Esophagus squamous epithelium (tissue), 5 donors: Measurements from ENCODE around the gene CFAP161. TPM values are rescaled to one million over a fixed set of nuclear protein-coding genes. Genes with fewer than 3 reads are reported as not detected.

Experiments used
- DNase-seq: peaks from one replicate; lab custom pipeline; 2025; lab: John Stamatoyannopoulos, UW
- H3K27ac ChIP-seq, 4 donors: fragments of 200-600 bp; sonication (generic); one replicate each; pipeline ENCODE4 v1.5.1; 2016 to 2019; ENCODE audit warnings: mild to moderate bottlenecking in 1 of 4
- H3K27me3 ChIP-seq, 4 donors: fragments of 200-600 bp; sonication (generic); 1 replicate in 3 of 4; 2 replicates in 1 of 4; pipeline versions ENCODE4 v1.5.1 to v1.6.0; 2017 to 2021; ENCODE audit warnings: antibody characterized with exemption in 1 of 4
- H3K36me3 ChIP-seq, 3 donors: fragments of 200-600 bp; sonication (generic); one replicate each; pipeline ENCODE4 v1.5.1; 2016 to 2019
- H3K4me1 ChIP-seq, 3 donors: fragments of 200-600 bp; sonication (generic); one replicate each; pipeline ENCODE4 v1.5.1; 2017 to 2019
- H3K4me3 ChIP-seq, 4 donors: fragments of 200-600 bp; sonication (generic); 1 replicate in 3 of 4; 2 replicates in 1 of 4; pipeline ENCODE4 v1.5.1; 2016 to 2019; ENCODE audit warnings: mild to moderate bottlenecking in 2 of 4, moderate library complexity in 1 of 4
- H3K9me3 ChIP-seq, 3 donors: fragments of 200-600 bp; sonication (generic); one replicate each; pipeline ENCODE4 v1.5.1; 2016 to 2019
- CTCF ChIP-seq, 6 experiments: fragments of 450-650 bp in 4 of 6; fragments of 200-600 bp in 2 of 6; sonication (generic) in 2 of 6; IDR thresholded peaks; one replicate each; pipeline ENCODE4 v1.5.1; 2016 to 2019; ENCODE audit warnings: antibody characterized with exemption in 6 of 6, mild to moderate bottlenecking in 4 of 6, moderate library complexity in 4 of 6
- POLR2A ChIP-seq, 4 donors: fragments of 450-650 bp; IDR thresholded peaks; one replicate each; pipeline ENCODE4 v1.6.1; 2017; ENCODE audit warnings: antibody characterized with exemption in 4 of 4, mild to moderate bottlenecking in 4 of 4, moderate library complexity in 3 of 4
- WGBS, 2 donors: methylation state at CpG; one replicate each; pipeline ENCODE4 v1.1.5; 2018; 5-methylcytosine and 5-hydroxymethylcytosine counted together
- intact Hi-C: fragments of 100-400 bp; cut with DNase I; formaldehyde crosslinking; loops from one replicate; pipeline ENCODE4 v1.15.0; 2022
- total RNA-seq, 4 donors: library from RNA; depleted of rRNA; stranded (reverse); fragments of >200 nt; gene quantifications; one replicate each; pipeline ENCODE4 v1.1.0, GENCODE V29; 2016
- donor health status: DM: yes; HTN: yes; CAD: no.

The CFAP161 gene
- total RNA-seq, 4 donors from 2014 or later = 0.38 to 0.88 TPM; not detected in 2

GRCh38 chr15:81087694-81088093 is 46.4 kb upstream of the CFAP161 start:
- DNase-seq = no peak
- H3K36me3 ChIP-seq = no peaks in the 10 kb centered on the region
- H3K27ac ChIP-seq = no peak overlapping the region
- no peak overlapping the region for H3K4me3 ChIP-seq
- WGBS, 2 donors = 43 to 45% methylated on average over 1 of the region's 1 CpG
- intact Hi-C loops = no loop called here
- TF ChIP-seq POLR2A (IDR thresholded peaks at IDR 0.05) (no peak), CTCF (IDR thresholded peaks at IDR 0.05) (no peak)
- H3K4me1 ChIP-seq = peaks cover 0 to 7% (median 5%) of the 10 kb centered on the region in 3 donors
- peaks cover 0 to 12% (median 0%) of the 10 kb centered on the region in 4 donors for H3K27me3 ChIP-seq
- H3K9me3 ChIP-seq = no peaks in the 10 kb centered on the region

- DNase-seq = no peak
- 53 to 56% methylated on average over 5 of the region's 5 CpGs for WGBS, 2 donors
- TF ChIP-seq CTCF (IDR thresholded peaks at IDR 0.05) (no peak), POLR2A (IDR thresholded peaks at IDR 0.05) (no peak)
- H3K27me3 ChIP-seq = peaks cover 0 to 12% (median 0%) of the 10 kb centered on the region in 4 donors
- H3K9me3 ChIP-seq = no peaks in the 10 kb centered on the region
- intact Hi-C loops = no loop called here
- peaks cover 0 to 7% (median 6%) of the 10 kb centered on the region in 3 donors for H3K4me1 ChIP-seq
- no peaks in the 10 kb centered on the region for H3K36me3 ChIP-seq
- no peak overlapping the region for H3K4me3 ChIP-seq
- no peak overlapping the region for H3K27ac ChIP-seq
Measured at GRCh38 chr15:81088470-81089013, 45.5 kb upstream of the CFAP161 start.

- no peak for DNase-seq
- WGBS, 2 donors = 45 to 52% methylated on average over 10 to 13 of the region's 13 CpGs
- TF ChIP-seq POLR2A (IDR thresholded peaks at IDR 0.05) = no peak
- TF ChIP-seq CTCF (IDR thresholded peaks at IDR 0.05) = no peak
- Histone ChIP-seq H3K9me3 (no peaks in the 10 kb centered on the region), H3K27me3 (peaks cover 0 to 46% (median 0%) of the 10 kb centered on the region in 4 donors), H3K27ac (peak overlapping the region in 2 of 4 donors; percentile 4 to 44), H3K4me1 (peaks cover 0 to 7% (median 6%) of the 10 kb centered on the region in 3 donors), H3K4me3 (no peak overlapping the region), H3K36me3 (no peaks in the 10 kb centered on the region)
- intact Hi-C loops = no loop called here
Measured at GRCh38 chr15:81091889-81092558, 42.0 kb upstream of the CFAP161 start.

- 27 to 53% methylated on average over 5 of the region's 5 CpGs for WGBS, 2 donors
- Histone ChIP-seq H3K36me3 (no peaks in the 10 kb centered on the region), H3K4me3 (no peak overlapping the region), H3K9me3 (no peaks in the 10 kb centered on the region), H3K27me3 (peaks cover 0 to 51% (median 0%) of the 10 kb centered on the region in 4 donors), H3K27ac (peak overlapping the region in 2 of 4 donors; percentile 4 to 44), H3K4me1 (peaks cover 0 to 7% (median 6%) of the 10 kb centered on the region in 3 donors)
- no peak for DNase-seq
- intact Hi-C loops = no loop called here
- no peak for TF ChIP-seq CTCF (IDR thresholded peaks at IDR 0.05)
- TF ChIP-seq POLR2A (IDR thresholded peaks at IDR 0.05) = no peak
Measured at GRCh38 chr15:81092559-81092902, 41.5 kb upstream of the CFAP161 start.

DNA sequence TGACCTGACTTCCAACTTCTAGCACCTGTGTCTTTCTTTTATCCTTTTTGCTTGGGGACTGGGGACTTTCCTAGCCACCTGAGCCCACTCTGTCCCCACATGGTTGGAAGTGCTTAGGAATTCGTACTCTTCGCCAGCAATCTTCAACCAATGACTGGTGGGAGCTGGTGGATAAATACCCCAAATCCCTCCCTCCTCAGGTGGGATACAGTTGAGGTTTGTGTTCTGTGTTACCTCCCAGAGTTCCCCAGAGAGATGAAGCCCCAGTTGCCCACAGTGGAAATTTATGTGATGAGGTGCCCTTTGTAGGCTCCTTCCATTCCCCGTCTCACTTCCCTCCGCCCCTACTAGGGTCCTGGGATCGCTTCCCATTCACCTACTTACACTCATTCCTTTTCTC is 40.1 kb upstream of the CFAP161 start:
- H3K4me3 ChIP-seq = no peak overlapping the region
- H3K9me3 ChIP-seq = no peaks in the 10 kb centered on the region
- H3K27ac ChIP-seq = no peak overlapping the region
- intact Hi-C loops = no loop called here
- 92% methylated on average over 4 to 5 of the region's 5 CpGs for WGBS, 2 donors
- H3K27me3 ChIP-seq = peaks cover 0 to 65% (median 0%) of the 10 kb centered on the region in 4 donors
- peaks cover 0 to 7% (median 6%) of the 10 kb centered on the region in 3 donors for H3K4me1 ChIP-seq
- no peak for DNase-seq
- no peaks in the 10 kb centered on the region for H3K36me3 ChIP-seq
- no peak for TF ChIP-seq POLR2A (IDR thresholded peaks at IDR 0.05)
